Medulla oblongata (tissue), 1 donor: Measurements from ENCODE around the gene INS.
"Not testable (repeated sequence)": the region's sequence is repeated elsewhere in the genome, so short reads cannot be mapped to it uniquely, and the experiment has no call there.

Source experiments
- DNase-seq: peaks from one replicate; pipeline ENCODE4 v3.0.0-alpha.2; 2015; ENCODE audit errors: extremely low spot score

Gene INS

DNA sequence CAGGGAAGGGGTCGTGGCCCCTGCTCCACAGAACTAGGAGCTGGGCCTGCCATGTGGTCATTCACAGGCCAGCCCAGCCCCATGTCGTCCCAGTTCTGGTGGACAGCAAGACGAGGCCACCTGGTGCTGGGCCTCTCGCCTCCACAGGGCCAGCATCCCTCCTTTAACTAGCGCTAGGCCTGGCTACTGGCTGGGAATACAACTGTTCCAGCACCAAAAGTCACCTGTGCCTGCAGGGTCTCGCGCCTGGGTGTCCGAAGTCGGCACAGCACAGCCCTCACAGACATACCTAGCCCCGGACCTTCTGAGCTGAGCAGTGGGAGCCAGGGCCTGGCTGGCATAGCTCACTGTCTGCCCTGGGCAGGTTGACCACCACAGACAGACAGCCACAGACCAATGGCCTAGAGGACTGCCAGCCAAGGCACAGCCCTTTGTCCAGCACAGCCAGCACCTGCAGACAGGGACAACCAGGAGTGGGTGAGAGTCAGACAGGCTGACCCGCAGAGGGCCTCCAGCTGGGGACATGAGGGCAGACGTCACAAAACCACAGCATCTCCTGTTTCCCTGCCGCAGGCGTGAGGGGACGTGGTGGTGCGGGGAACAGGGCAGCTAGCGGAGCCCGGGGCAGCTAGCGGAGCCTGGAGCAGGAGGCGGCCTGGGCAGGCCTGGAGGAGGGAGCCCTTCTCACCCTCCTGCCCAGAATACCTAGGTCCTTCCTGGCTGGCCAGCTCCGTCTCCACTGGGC lies 37.8 kb upstream of the INS start:
- no peak for DNase-seq

DNA sequence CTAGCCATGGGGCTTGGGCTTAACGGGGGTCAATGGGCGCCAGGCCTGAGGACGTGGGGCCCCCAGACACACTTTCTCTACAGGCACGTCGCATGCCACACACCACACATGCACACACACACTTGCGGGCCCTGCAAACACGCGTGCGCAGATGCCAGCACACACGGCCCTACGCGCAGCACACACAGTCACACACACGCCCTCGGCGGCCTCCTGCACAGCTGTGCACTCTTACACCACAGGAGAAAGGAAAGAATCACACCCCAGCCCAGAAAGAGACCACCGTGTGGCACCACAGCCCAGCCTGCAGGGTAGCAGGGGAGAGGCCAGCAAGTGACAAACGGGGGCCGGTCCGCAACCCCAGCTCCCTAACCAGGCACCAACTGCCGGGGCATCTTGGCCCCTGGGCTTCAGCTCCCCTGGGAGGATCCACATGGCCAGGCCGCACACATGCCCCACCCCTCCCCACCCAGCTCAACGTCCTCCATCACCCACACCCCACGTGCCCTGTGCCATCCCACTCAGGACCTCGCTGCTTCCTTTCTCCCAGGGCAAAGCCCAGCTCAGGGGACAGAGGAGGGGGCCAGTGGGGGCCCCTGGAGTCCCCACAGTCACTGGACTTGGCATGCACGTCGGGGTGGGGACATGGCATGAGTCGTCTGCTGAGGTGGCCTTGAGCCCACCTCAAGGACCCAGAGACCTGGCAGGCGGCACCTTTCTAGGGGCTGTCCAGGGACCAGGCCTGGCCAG lies 36.9 kb upstream of the INS start:
- DNase-seq: no peak

DNA sequence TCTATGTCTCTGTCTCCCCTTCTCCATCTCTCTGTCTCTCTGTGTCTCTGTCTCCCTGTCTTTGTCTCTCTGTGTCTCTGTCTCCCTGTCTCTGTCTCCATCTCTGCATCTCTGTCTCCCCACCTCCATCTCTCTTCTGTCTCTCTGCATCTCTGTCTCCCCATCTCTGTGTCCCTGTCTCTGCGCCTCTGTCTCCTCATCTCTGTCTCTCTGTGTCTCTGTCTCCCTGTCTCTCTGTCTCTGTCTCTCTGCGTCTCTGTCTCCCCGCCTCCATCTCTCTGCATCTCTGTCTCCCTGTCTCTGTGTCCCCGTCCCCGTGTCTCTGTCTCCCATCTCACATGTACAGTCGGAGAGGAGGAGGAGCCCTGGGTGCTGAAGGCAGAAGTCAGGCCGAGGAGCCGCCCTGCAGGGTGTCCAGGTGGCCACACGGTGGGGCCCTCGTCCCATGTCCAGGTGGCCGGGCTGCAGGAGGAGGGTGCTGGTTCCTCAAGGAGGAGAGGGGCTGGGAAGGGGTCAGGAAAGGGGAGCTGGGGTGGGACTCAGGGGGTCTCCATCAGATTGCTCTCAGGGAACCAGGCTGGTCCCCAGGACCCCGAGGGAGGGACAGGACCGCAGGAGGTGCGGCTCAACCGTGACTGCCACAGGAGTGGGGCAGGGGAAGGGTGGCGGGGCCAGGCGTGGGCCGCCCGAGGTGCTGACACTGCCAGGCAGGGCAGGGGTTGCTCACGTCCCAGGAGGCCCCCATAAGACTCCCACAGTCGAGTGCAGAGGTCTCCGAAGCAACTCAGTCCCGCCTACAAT lies 36.2 kb upstream of the INS start:
- DNase-seq: peak; percentile 54

DNA sequence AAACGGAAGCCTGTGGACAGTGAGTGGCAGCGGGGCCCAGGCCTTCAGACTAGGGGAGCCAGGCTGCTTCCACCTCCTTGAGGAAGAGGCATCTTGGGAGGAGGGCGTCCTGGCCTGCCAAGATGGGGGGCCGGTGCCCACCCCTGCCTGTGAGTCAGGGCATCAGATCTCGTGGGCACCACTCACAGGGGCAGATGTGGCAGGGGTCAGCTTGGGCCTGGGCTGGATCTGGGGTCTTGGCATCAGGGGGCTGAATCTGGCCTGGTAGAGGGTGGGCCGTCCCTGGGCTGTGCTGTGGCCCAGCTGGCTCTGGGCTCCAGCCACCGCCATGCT lies 34.7 kb upstream of the INS start:
- no peak for DNase-seq

DNA sequence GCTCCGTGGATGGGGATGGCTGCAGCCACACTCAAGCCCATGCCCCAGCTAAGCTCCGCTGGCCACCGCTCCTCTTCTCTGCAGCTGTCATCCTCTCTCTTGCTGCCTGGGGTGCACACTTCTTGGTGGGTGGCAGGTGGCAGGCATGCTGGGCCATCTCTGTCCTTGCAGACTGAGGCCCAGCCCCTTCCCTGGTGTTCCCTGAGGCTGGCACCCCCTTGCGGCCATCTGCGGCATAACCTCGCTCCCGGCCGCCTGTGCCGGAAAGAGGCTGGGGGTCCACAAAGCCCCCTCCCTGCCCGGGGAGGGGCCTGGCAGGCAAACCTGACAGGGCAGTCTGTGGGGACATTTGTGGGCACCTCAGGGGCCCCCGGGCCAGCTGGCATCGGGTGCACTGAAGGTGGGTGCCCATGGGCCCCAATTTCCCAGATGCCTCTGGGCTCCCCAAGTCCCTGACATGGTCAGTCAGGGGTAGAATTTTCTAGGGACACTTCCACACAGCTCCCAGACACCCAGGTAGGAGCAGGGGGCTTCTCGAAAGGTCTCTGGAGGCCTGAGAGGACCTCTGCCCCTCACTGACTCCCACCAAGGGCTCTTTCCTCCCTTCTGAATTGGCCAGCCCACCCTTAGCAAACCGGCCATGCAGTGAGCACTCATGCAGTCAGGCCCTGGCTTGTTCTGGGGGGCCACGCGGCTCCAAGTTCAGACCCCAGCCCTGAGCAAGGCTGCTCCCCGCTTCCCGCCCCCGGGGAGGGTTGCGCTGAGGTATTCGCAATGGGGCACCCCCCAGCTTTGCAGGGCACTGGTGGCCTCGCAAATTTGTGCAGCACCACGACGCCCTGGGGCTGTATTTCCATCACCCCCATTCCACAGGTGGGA lies 34.1 kb upstream of the INS start:
- no peak for DNase-seq

DNA sequence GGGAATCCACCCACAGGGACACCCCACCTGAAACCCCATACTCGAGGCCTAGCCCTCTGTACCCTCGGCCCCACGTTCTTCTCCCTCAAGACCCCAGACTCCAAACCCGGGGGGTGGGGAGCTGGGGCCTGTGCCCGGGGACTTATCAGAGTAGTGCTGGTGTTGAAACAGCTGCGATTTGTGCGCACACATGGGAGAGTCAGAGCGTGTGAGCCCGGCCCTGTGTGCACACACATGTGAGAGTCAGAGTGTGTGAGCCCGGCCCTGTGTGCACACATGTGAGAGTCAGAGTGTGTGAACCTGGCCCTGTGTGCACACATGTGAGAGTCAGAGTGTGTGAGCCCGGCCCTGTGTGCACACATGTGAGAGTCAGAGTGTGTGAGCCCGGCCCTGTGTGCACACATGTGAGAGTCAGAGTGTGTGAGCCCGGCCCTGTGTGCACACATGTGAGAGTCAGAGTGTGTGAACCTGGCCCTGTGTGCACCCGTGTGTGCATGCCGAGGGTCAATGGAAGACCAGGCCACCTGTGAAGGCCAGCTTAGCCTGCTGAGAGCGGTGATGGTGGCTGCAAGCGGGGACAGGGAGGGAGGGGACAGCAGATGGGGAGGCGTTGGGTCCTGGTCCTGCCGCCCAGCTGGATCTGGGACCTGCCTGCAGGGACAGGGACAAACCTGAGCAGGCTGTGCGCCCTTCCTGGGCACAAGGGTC lies 33.0 kb upstream of the INS start:
- DNase-seq: not testable (repeated sequence)

DNA sequence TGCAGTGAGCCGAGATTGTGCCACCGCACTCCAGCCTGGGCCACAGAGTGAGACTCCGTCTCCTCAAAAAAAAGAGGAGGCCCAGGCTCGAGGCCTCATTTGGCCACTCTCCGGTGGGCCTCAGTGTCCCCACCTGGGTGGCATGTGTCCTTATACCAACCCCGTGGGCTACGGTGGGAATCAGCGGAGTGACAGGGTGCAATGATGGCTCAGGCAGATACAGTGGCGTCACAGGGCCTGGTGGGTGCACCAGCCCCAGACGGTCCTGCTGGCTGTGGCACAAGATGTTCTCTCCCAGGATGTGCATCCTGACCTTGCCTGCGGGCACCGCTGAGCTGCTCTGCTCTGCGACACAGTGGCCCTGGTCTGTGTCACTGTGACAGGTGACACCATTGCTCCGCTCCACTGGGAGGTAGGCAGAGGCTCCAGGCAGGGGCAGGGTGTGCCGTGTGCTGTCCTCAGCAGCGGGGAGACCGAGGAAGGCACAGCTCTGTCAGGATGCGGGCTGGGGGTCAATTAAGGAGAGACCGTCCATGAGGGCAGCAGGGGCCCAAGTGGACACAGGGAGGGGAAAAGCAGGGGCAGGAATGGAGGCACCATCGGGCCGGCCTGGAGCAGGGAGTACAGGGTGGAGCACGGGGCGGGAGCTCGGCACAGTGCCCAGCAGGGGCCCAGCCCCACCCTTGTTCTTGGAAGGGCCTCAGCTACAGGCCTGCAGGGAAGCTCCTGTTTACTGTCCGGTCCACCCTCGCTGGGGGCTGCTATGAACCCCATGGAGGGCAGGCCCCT lies 32.3 kb upstream of the INS start:
- no peak for DNase-seq

DNA sequence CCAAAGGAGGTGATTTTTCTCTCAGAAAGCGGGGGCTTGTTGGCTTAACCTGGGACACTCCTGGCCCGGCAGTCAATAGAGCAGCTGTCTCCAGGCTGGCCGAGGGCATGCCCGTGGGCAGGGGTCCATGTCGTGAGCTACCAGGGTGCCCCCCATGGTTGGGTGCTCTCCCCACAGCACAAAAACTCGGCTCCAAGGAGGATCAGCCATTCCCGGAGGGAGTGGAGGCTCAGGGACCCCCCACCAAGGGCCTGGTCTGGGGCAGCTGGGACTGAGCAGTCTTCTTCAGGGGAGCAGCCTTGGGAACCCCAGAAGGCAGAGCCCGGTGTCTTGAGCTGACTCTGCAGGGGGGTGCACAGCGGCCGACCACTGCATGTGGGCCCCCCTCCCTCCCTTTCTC lies 31.4 kb upstream of the INS start:
- no peak for DNase-seq

DNA sequence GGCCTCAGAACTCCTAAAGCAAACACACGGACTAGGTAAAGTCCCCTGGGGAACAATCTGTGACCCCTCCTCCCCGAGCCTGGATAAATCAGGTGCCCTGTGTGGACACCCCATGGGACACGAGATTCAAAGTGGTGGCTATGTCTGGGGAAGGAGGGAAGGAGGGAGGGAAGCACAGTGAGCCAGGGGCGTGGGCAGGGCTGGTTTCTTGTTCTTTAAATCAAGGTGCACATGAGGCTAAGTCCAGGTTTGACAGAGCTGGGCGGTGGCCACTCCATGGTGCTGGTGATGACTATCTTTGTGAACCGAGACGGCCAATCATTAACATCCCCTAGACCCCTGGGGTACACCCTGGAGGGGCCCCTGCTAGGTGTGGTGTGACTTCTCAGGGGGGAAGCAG lies 30.9 kb upstream of the INS start:
- no peak for DNase-seq

DNA sequence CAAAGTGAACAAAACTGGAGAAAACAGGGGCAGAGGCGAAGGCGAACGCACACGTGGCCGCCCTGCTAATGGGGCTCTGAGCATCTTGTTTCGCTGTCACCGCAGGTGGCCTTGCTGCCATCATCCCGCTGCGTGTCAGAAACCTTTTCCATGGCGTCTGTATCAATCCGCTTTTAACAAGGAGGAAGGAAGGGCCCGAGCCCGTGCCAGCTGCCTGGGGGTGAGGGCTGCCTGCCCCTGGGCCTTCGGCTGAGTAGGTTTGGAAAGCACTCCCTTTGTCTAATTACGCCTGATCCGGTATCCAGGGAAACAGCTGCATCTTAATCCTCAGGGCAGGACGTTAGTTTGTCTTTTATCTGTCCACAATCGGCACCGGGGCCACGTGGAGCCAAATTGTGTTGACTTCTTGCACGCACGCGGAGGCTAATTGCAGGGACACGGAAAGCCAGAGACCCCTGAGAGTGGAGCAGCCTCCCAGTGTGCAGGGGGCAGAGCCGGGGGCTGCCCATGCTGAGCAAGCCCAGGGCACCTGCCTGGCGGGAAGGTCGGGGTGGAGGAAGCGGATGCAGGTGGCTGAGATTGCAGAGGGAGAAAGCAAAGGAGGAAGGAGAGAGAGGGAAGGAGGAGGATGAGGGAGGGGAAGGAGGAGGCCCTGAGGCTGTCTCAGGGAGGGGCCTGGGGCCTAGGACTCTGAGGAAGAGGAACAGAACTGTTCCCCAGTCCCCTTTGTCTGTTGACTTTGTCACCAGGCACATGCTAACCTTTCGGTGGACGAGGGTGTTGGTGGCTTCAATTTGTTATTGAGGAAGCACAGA lies 29.9 kb upstream of the INS start:
- DNase-seq: peak; percentile 62

DNA sequence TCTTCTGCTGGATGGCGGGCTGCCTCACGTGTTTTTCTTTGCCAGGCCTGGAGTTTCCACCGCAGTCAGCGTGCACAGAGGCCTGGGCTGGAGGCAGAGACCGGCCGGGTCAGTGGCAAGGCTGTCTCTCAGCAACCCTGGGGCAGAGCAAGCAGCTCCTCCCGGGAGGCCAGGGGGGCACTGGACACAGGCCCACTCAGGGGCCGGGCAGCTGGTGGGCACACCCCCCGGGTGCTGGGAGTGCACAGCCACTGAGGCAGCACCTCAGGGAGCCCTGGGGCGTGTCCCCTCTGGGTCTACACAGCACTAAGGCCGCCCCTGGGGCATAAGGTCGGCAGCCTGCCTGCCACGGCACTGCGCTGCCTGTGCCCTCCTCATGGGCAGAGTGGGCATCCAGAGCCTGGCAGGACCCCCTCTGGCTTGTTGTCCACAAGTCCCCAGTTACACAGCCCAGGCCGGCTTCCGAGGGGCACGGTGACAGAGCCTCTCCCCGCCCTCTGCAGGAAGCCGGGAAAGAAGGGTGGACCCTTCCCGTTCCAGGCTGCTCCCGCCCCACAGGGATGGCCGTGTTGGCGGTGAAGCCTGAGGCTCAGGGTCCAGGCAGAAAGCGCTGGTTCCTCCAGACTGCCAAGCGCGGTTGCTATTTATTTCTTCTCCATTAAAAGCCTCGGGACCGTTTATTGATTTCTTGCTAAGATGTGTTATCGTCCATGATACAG lies 29.1 kb upstream of the INS start:
- no peak for DNase-seq

DNA sequence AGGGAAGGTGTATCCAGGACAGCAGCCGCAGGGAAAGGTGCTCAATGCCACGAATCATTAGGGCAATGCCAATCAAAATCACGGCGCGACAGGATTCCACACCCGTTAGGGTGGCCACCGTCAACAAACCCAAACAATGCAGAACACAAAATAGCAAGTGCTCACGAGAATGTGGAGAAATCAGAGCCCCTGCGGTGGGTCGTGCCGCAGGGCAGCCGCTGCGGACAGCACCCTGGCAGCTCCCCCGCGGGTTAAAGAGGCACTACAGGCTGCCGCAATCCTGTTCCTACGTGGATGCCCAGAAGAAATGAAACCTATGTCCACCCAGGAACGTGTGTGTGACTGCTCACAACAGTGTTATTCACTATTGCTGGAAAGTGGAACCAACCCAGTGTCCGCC lies 27.7 kb upstream of the INS start:
- DNase-seq: no peak

DNA sequence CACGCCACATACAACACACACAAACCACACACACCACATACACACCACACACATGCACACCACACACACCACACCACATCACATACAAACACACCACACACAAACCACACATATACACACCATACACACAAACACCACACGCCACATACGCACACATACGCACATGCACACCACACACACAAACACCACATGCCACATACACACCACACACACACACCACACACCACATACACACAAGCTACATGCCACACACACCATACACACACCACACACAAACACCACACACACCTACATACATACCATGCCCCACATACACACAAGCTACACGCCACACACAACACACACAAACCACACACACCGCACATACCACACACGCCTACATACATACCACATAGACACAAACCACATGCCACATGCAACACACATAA lies 26.3 kb upstream of the INS start:
- no peak for DNase-seq

DNA sequence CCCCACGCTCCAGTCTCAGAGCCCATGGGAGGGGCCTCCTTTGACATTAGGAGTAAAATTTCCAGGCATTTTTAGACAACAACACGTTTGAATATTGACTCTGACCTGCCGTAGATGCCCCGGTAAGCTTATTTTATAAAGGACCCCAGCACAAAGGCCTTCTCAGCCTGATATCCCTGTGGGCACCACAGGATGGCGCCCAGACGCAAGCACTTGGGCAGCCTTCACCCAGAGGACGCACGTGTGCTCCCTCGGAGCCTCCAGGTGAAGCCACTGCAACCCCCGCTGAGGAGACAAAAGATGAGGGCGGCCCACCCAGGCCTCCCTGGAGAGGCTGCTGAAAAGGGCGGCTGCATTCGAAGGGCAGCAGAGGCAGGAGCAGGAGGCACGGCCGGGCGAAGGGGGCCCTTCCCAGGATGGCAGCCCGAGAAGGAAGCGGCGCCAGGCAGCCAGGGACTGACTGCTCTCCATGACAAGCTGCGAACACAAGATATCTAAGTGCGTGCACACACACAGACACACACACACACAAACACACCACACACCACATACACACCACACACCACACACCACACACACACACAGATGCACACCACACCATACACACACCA lies 25.8 kb upstream of the INS start:
- DNase-seq: peak; percentile 37

DNA sequence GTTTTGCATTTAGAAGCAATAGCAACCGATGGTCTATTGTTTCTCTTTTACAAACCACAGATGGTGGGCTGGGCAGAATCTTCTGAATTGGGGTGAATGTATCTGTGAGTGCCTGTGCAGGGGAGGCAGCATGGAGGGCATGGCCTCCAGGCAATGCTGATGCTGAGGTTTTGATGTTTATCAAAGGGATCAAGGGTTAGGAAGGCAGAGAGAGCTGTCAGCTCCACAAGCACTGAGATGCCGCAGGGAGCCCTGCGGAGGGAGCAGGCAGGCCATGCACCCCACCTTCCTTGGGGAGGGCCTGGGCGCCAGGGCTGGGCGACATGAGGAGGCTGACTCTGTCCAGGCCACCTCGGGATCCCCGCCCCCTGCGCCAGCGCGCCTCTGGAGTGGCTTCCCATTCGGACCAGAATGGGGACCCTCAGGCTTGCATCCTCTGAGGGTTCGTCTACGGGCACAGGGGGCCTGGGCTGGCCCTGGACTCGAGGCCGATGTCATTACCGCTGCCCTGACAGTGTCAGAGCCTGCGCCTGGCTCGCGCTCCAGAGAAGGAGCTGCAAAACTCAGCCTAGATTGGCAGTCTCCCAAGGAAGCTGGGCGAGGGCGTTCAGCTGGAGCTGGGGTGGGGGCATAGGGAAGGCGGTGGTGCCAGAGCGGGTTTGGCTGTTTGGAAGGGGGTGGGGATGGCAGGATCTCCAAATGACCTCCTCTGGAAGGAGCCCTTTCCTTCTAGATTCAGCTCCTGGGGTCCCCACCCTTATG lies 24.5 kb upstream of the INS start:
- no peak for DNase-seq

DNA sequence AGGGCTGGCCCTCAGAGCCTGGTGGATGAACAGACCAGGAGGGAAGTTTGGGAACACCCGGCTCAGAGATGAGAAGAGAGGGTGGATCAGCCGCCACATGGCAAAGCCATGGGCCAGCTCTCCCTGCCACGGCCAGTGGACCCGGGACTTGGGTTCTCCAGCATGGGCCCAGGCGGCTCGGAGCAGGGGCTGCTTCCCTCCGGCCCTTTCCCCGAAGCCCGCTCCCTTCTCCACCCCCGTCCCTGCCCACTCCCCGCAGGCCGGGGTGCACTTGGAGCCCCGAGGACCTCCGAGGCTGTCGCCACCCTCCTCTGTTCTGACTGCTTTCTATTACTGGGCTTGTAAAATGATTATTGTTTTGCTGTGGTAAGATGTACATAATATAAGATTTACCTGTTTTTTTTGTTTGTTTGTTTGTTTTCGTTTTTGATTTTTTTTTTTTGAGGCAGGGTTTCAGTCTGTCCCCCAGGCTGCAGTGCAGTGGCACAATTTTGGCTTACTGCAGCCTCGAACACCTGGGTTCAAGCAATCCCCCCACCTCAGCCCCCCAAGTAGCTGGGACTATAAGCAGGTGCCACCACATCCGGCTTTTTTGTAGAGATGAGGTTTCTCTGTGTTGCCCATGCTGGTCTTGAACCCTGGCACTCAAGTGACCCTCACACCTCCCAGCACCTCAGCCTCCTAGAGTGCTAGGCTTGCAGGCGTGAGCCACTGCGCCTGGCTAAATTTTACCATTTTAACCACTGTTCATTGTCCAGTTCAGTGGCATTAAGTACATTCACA lies 21.9 kb upstream of the INS start:
- no peak for DNase-seq

DNA sequence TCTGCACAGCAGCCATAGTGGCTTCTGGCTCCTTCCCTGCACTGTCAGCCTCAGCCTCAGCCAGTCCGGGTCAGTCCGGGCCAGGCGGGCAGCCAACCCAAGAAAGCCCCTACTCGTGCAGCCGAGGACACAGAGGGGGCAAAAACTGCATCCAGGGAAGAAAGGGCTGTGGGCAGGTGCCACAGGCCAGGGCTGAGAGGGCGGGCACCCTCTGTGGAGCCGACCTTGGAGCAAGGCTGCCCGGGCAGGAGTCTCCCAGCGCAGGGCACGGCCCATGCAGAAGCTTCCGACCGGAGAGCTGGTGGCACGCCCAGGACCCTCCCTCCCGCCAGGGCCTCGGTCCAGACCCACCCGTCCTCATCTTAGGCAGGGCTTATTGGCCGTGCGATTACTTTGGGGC lies 21.1 kb upstream of the INS start:
- no peak for DNase-seq
